GM21381 (cell line): ENCODE results near the gene TMCC1.
"Not testable (repeated sequence)": the region's sequence is repeated elsewhere in the genome, so short reads cannot be mapped to it uniquely, and the experiment has no call there.

Source experiments
- ATAC-seq: cut with Tn5 transposase; IDR thresholded peaks from one replicate; pipeline ENCODE4 v1.9.1; 2021; ENCODE audit warnings: mild to moderate bottlenecking, moderate library complexity; ENCODE audit not compliant: unreplicated experiment

The TMCC1 gene

GRCh38 chr3:129837065-129837642, 56.4 kb downstream of the TMCC1 start:
- ATAC-seq, result no peak

- ATAC-seq, result no peak
Measured at GRCh38 chr3:129836381-129837064, 57.0 kb downstream of the TMCC1 start.

GRCh38 chr3:129835198-129835597, 58.3 kb downstream of the TMCC1 start:
- ATAC-seq, result no peak

DNA sequence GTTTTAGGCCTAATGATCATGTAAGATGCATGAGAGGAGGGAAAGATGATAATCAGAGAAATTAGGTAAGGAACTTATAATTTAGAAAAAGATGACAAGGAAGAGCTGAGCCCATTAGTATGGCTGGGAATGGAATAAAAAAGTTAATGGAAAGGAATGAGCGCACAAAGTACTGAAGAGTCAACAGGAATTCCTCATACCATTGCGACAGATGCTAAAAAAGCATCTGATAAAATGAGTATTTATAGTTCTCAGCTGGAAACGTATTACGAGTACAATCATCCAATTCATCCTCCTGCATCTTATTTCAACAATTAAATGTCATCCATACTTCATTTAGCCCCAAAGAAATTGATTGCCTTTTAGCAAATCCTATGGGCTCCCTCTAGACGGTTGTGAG, 58.9 kb downstream of the TMCC1 start:
- no peak for ATAC-seq

DNA sequence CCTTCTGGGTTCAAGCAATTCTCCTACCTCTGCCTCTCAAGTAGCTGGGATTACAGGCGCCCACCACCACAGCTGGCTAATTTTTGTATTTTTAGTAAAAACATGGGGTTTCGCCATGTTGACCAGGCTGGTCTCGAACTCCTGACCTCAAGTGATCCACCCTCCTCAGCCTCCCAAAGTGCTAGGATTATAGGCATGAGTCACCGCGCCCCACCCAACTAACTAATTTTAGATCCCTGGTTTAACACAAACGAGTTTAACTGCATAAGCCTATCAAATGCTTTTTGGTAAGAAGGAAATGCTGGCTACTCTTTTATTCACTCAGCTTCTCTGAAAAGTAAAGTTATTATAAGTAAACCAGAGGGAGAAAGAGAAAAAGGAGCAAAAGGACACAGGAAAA, 61.6 kb downstream of the TMCC1 start:
- ATAC-seq, result not testable (repeated sequence)

DNA sequence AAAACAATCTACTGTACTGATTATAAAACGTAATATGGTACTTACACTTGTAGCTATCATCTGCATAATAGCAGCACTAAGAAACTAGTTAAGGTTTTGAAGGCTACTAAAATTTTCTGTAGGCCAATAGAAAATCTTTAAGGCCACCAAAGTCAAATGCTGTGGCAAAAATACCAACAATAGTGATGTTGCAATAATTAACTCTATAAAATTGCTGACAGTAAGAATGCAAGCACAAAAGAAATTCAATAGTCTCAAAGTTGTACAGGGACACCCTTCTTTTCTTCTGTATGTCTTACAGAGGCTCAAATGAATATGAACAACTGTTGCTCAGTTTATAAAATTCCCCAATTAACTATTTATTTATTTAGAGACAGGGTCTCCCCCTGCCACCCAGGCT, 62.0 kb downstream of the TMCC1 start:
- no peak for ATAC-seq

- ATAC-seq, result no peak
Measured at GRCh38 chr3:129829640-129830039, 63.9 kb downstream of the TMCC1 start.

GRCh38 chr3:129827765-129828164, 65.7 kb downstream of the TMCC1 start:
- peak; percentile 82 for ATAC-seq

DNA sequence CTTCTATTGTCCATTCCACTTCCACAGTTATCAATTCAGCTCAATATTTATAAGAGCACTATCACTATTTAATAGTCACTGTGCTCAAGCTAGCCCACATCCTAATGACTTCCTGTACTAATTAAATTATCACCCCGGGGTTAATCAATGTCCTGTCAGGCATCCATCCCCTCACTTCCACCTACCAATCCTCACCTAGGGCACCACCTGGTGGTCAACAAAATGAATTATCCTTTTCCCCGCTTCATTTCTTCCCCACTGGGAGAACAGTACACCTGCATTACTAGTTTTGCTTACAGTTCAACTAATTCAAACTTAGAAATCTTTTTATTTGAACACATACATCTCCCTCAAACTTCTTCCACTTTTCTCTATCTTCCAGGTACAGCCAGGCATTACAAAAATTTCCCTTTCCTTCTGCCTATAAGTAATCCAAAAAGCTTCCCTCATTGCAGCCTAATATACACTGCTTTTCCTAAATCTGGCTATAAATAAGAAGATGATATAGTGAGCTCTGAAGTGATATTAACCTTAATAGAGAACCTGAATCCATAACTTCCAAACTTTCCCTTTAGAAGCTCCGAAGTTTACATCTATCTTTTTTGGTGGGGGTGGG, 68.5 kb downstream of the TMCC1 start:
- no peak for ATAC-seq

DNA sequence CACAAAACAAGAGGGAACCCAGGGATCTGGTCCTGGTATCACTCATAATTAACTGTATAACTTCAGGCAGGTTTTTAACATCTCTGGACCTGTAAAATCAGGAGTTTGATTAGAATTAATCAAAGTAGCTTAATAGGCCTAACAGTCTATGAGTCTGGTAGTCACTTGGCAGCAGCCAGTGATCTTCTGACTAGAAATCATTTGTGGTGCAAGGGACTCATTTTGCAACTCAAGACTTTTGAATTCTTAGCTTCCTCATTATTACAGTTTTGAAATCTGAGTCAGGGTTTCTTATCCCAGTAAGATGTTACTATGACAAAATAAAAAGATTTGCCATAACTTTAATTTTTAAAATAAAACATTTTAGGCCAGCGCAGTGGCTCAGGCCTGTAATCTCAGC, 70.8 kb downstream of the TMCC1 start:
- no peak for ATAC-seq

GRCh38 chr3:129822241-129822640, 71.3 kb downstream of the TMCC1 start:
- ATAC-seq, result no peak

DNA sequence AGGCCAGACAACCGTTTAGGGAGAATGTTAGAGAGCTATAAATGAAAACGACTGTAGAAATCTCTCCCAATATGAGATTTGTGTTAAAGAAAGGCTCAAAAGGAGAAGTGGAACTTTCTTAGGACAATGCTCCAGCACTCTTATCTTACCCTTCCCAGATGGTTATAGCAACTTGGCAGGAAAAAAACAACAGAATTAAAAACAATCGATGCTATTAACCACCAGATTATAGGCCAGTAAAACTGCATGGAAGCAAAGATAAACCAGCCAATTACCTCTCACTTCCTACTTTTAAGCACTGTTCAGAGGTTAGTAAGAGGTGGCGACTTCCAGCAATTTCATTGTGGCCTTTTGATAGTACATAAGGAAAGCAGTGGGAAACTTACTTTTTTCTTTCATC, 72.9 kb downstream of the TMCC1 start:
- no peak for ATAC-seq

- ATAC-seq, result no peak
Measured at GRCh38 chr3:129812589-129812988, 80.9 kb downstream of the TMCC1 start.

DNA sequence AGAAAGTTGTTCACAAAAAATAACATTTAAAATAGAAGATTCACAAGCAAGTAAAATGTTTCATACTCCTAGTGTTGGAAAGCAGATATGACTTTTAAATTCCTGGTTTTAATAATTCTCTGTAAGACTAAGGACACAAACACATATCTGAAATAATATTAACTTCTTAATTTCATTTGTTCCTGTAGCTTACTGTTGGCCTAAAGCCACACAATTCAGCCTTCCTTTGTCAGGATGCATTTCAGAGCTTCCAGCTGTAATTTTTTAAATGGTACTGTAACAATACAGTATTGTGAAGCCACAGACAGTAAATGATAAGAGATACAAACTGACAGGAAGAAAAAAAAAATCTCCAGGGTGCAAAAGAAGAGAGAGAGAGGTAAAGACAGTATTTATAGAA, 84.2 kb downstream of the TMCC1 start:
- no peak for ATAC-seq

- ATAC-seq, result no peak
Measured at GRCh38 chr3:129796146-129796545, 97.4 kb downstream of the TMCC1 start.

- no peak for ATAC-seq
Measured at GRCh38 chr3:129795186-129796010, 98.1 kb downstream of the TMCC1 start.

DNA sequence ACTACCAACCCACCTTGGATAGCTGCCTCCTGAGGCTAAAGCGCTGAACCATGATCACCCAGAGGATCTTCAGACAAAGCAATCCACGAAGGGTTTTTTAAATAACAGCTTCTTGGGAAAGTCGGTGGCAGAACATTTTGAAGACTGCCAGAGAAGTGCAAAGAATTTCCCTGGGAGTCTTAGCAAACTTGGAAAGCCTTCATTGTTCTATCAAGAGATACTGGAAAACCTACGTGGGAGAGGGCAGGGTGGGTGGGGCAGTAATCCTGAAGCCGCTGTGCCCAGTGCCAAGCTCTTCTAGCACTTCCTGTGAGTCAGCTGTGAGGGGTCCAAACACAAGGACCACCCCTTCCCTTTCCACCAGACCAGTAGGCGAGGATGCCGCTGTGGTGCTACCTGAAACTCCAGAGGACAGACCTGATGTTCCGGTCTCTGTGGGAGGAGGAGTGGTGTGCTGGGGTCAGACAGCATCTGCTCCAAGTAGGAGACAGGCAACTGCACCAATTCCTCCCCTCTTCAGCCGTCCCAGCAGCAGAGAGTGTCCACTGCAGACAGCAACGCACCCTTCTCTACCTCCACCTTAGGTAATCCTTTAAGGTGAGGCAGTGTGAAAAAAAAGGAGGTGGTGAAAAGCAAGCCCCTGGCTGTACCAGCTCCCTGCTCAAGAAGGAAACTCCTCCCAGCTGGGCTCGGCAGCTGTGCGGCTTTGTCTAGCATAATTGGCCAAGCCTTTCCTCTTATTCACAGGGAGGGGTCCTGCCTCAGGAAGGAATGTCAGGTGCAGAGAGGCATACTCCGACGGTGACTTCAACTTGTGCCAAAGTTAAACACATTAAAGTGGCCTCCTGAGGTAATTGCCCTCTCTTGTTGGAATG, 99.0 kb downstream of the TMCC1 start:
- no peak for ATAC-seq

DNA sequence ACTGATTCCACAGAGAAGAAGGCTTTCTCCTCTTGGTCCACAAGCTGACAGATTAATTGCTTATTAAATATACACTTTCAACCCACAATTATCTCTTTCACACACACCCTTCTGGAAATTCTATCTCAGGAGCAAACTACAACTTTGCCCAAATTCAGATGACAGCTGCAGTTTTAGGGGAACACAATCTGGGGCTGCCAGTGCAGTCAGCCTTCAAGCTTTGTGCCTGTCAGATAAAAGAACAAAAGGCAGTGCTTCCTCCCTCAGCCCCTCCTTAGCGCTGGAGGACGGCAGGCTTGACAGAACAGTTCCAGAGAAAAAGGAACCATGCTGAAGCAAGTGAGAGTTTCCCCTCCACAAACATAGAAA, 99.6 kb downstream of the TMCC1 start:
- ATAC-seq, result no peak

GRCh38 chr3:129793319-129793718, 100.2 kb downstream of the TMCC1 start:
- no peak for ATAC-seq

GRCh38 chr3:129783470-129783869, 110.0 kb downstream of the TMCC1 start:
- ATAC-seq, result no peak

GRCh38 chr3:129778871-129779270, 114.6 kb downstream of the TMCC1 start:
- no peak for ATAC-seq
